ENCODE results near the gene SRC. TPM values are rescaled to one million over a fixed set of nuclear protein-coding genes. Genes with fewer than 3 reads are reported as not detected.
A peak's percentile ranks its signal among the peaks of the same experiment; 100 is the strongest.
"Not testable (repeated sequence)": the region's sequence is repeated elsewhere in the genome, so short reads cannot be mapped to it uniquely, and the experiment has no call there.

SRC gene
- total RNA-seq, 1 donor from 2014 or later: 6.0 TPM

DNA sequence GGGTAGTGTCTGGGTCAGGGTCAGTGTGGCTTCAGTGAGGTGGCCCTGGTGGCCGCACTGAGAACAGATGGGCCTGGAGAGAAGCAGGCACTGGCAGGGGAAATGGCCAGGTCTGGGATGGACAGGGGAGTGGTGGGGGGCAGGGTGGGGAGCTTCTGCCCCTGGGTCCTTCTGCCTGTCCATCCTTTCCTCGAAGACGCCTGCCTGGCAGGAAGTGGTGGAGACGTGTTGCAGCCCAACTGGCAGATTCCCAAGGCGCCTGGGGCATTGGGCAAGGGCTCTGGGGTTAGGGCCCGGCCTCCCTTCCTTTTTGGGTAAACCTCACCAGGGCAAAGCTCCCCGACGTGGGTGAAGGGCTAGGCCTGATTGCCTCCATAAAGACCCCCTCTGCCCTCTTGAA is 10.4 kb downstream of the SRC start:
- peak; percentile 18 for ATAC-seq
- peak; percentile 85 for DNase-seq (ENCODE audit: missing footprints)
- intact Hi-C loops (cut with DNase I): no loop called here

DNA sequence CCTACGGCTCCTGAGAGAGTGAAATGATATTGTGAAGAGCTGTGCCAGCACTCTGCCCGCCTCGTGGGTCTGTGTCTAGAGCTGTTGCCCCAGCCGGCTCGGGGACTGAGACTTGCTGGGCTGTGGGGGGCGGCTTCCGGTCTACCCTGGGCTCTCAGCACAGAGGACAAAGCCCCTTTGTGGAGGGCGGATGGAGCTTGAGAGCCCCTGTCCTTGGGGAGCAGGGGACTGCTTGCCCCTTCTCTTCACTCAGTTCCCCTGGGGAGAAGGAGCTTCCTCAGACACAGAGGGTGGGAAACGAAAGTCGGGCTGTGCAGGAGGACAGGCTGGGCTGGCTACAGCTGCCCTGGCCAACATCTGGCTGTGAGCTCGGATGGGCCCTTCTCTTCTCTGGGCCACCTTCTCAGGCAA is 11.0 kb downstream of the SRC start:
- DNase-seq (ENCODE audit: missing footprints) (no peak), ATAC-seq (no peak)
- intact Hi-C loops (cut with DNase I): no loop called here

- ATAC-seq (peak; percentile 35), DNase-seq (ENCODE audit: missing footprints) (no peak)
- intact Hi-C loops (cut with DNase I): no loop called here
Measured at GRCh38 chr20:37357481-37358365, 11.8 kb downstream of the SRC start.

- peak; percentile 32 for ATAC-seq
- peak; percentile 77 for DNase-seq (ENCODE audit: missing footprints)
- intact Hi-C loops (cut with DNase I): no loop called here
Measured at GRCh38 chr20:37358366-37359150, 12.6 kb downstream of the SRC start.

- no peak for DNase-seq (ENCODE audit: missing footprints)
- ATAC-seq: no peak
- intact Hi-C loops (cut with DNase I): no loop called here
Measured at GRCh38 chr20:37359331-37359730, 13.4 kb downstream of the SRC start.

GRCh38 chr20:37359836-37360235 is 13.9 kb downstream of the SRC start:
- ATAC-seq: no peak
- intact Hi-C loops (cut with DNase I): no loop called here
- no peak for DNase-seq (ENCODE audit: missing footprints)

DNA sequence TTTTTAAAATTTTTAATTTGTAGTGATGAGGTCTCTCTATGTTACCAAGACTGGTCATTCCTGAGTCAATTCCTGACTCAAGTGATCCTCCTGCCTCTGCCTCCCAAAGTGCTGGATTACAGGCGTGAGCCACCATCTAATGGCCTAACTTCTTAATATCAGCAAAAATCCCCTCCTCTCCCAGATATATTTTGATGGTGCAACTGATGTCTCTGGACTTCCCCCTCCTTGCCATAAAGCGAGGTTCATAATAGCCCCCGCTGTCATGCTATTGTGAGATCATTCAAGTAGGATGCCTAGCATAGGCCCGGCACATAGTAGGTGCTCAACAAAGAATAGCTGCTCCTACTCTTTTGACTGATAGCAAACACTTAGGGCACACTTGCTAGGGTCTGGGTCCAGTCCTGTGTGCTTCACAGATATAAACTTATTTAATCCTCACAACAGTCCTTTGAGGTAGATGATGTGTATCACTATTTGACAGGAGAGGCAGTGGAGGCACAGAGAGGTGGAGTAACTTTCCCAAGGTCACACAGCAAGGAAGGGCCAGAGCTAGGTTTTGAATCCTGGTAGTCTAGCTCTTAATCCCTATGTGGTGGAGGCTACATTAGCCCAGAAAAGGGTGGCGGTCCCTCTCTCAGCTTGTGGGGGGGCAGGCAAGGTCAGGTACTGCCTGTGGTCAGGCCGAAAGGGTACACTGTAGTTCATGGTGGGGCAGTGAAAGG is 14.6 kb downstream of the SRC start:
- ATAC-seq: no peak
- no peak for DNase-seq (ENCODE audit: missing footprints)
- intact Hi-C loops (cut with DNase I): no loop called here

GRCh38 chr20:37361336-37361735 is 15.4 kb downstream of the SRC start:
- DNase-seq (ENCODE audit: missing footprints) (peak; percentile 51), ATAC-seq (no peak)
- intact Hi-C loops (cut with DNase I): no loop called here

GRCh38 chr20:37362231-37362792 is 16.4 kb downstream of the SRC start:
- DNase-seq (ENCODE audit: missing footprints) (peak; percentile 15), ATAC-seq (no peak)
- intact Hi-C loops (cut with DNase I): no loop called here

DNA sequence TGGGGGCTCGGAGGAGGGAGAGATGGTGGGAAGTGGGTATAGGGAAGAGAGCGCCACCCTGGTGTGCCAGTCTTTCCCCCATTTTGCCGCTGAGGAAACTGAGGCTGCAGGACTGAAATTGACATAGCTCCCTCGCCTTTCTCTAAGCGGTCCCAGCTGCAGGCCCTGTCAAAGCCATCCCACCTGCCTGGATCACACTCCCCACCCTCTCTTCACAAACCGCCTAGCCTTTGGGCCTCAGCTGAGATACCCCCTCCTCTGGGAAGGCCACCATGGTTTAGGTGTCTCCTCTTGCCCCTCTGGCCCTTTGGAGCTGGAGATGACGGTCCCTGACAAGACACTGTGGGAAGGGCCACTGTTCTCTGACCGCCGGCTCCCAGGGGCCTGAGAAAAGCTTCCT is 16.9 kb downstream of the SRC start:
- ATAC-seq (no peak), DNase-seq (ENCODE audit: missing footprints) (no peak)
- intact Hi-C loops (cut with DNase I): no loop called here

GRCh38 chr20:37363221-37364012 is 17.5 kb downstream of the SRC start:
- ATAC-seq (no peak), DNase-seq (ENCODE audit: missing footprints) (no peak)
- intact Hi-C loops (cut with DNase I): no loop called here

DNA sequence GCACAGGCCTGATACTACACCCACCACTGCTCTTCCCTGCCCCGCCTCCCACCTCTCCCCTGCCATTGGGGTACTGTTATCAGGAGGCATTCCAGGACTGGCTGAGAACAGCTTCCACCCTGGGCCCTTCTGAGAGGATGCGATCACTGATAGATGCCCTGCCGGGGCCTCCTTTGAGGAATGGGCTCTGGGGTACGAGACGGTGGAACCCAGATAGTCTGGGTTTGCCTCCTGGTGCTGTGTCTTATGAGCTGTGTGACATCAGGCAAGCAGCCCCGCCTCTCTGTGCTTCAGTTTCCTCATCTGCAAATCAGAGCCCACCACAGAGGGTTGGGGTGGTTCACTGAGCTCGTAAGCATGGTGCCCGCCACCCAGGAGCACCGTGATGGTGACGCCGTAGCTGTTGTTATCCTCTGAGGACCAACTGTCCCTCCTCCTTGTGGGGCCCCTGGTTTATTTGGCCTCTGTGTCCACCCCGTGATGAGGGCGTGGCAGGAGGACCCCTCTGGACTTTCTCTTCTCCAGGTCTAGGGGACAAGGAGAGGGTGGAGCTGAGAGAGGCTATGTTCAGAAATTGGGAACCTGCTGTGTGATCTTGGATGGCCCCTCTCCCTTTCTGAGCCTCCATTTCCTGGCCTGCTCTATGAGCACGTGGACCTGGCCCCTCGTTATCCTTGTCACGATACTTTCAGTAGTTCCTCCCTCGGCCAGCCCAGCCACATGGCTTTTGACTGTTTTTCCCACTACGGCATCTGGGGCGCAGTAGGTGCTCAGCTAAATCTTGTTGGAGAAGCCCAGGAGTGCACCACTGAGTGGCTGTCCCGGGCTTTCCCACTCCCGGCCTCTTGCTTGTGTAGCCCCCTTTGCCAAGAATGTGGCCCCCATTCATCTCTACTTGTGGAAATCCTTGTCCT is 18.3 kb downstream of the SRC start:
- intact Hi-C loops (cut with DNase I): no loop called here
- DNase-seq (ENCODE audit: missing footprints) (no peak), ATAC-seq (no peak)

- intact Hi-C loops (cut with DNase I): no loop called here
- no peak for ATAC-seq
- no peak for DNase-seq (ENCODE audit: missing footprints)
Measured at GRCh38 chr20:37364927-37365272, 19.0 kb downstream of the SRC start.

DNA sequence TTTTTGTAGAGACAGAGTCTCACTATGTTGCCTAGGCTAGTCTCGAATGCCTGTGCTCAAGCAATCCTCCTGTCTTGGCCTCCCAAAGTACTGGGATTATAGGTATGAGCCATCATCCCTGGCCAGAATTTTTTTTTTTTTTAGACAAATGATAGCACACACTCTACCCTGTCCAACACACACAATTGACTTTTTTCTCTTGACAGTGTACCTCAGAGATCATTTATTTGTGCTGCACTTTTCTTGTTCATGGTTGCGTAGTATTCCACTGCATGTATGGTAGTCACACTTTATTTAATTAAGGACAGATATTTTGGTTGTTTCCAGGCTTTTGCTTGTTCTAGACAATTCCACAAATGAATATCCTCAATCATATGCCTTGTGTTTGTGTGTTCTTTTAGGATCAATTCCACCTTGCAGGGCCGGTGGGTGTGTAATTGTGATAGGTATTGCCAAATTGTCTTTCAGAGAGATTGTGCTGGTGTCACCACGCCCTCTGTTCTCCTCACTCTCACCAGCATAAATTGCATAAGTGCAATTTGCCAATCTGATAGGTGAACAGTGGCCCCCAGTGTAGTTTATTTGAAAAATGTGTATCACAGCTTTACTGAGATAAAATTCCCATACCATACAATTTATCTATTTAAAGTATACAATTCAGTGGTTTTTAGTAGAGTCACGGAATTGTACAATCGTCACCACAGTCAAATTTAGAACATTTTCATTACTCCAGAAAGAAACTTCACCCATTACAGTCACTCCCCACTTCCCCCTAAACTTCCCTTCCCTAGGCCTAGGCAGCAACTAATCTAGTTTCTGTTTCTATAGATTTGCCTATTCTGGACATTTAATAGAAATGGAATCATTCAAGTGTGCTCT is 20.1 kb downstream of the SRC start:
- ATAC-seq: peak; percentile 46
- intact Hi-C loops (cut with DNase I): no loop called here
- peak; percentile 5 for DNase-seq (ENCODE audit: missing footprints)

- no peak for DNase-seq (ENCODE audit: missing footprints)
- intact Hi-C loops (cut with DNase I): no loop called here
- ATAC-seq: no peak
Measured at GRCh38 chr20:37366743-37367142, 20.8 kb downstream of the SRC start.

- intact Hi-C loops (cut with DNase I): no loop called here
- ATAC-seq (no peak), DNase-seq (ENCODE audit: missing footprints) (no peak)
Measured at GRCh38 chr20:37369846-37370245, 23.9 kb downstream of the SRC start.

DNA sequence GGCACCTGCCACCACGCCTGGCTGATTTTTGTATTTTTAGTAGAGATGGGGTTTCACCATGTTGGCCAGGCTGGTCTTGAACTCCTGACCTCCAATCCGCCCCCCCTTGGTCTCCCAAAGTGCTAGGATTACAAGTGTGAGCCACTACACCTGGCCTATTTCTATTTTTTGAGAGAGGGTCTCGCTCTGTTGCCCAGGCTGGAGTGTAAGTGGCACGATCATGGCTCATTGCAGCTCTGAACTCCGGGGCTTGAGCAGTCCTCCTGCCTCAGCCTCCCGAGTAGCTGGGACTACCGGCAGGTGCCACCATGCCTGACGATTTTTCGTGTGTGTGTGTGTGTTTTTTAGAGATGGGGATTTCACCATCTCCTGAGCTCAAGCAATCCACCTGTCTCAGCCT is 25.9 kb downstream of the SRC start:
- DNase-seq (ENCODE audit: missing footprints); intact Hi-C loops (cut with DNase I); ATAC-seq: not testable (repeated sequence)

Measured in Right ventricle myocardium inferior (tissue), 1 donor.